GM19238 (cell line): Measurements from ENCODE around the gene FIS1.
"Not testable (repeated sequence)": the region's sequence is repeated elsewhere in the genome, so short reads cannot be mapped to it uniquely, and the experiment has no call there.

Source experiments
- DNase-seq: peaks from one replicate; pipeline ENCODE4 v3.0.0; 2011; ENCODE audit warnings: low spot score; ENCODE audit not compliant: insufficient read length

The FIS1 gene

DNA sequence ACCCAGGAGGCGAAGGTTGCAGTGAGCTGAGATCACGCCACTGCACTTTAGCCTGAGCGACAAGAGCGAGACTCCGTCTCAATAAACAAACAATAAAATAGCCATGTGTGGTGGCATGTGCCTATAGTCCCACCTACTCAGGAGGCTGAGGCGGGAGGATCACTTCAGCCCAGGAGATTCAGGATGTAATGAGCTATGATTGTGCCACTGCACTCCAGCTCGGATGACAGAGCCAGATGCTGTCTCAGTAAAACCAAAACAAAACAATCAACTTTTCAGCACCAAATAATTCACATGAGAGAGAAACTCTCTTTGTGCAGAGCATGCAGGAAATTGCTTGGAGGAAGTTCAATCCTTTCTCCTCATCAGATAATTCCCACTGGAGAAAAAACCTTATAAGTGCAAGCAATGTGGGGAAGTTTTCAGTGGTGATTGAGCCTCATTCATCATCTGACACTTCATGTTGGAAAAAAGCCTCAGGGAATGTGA, 13.4 kb upstream of the FIS1 start:
- no peak for DNase-seq

DNA sequence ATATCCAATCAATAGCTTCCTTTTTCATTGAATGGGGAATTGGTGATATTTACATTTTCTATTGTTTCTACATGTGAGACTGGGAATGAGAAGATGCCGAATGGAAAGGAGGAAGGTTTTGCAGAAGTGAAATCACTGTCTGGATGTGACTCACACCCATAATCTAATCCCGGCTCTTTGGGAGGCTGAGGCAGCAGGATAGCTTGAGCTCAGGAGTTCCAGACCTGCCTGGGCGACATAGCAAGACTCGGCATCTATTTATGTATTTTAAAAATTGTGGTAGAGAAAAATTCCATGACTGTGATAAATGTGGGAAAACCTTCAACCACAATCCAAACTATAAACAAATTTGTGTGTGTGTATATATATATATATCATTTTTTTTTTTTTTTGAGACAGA, 10.9 kb upstream of the FIS1 start:
- no peak for DNase-seq

DNA sequence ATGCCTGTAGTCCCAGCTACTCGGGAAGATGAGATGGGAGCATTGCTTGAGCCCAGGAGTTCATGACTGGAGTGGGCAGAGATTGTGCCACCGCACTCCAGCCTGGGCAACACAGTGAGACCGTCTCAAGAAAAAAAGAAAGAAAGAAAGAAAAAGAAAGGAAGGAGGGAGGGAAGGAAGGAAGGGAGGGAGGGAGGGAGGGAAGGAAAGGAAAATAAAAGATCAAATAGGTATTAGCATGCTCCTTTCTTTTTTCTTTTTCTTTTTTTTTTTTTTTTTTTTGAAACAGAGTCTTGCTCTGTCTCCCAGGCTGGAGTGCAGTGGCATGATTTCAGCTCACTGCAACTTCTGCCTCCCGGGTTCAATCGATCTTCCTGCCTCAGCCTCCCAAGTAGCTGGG, 8.3 kb upstream of the FIS1 start:
- not testable (repeated sequence) for DNase-seq

DNA sequence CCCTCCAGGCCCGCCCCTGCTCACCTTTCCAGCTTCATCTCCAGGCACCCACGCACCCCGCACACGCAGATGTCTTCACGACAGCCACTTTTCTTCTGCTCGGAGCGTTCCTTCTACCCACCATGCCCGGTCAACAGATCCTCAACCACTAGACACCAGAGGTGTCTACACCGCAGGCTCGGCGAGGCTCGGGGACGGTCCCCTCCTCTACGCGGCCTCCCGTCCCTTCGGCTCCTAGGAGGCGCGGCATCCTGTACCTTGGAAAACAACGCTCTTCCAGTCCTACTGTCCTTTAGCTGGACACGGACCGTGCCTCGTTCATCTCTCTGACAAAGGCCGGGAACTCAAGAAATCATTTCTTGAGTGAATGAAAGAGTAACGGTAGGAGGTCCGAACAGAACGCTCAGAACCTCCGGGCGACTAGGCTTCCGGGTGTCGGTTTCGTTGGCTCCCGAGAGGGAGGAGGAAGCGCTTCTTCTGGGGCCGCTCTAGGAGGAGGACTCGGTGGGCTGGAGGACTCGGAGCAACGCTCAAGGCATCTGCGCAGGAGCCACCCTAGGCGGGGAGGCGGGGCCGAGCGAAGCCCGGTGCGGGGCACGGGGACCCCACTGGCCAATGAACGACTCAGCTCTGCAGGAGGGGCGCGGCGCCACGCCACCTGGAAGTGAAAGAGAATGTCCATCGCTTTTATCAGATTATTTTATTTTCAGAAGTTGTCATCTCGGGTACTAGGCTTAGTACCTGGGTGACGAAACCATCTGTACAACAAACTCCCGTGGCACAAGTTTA, 7.2 kb upstream of the FIS1 start:
- DNase-seq: peak; percentile 94

GRCh38 chr7:101250324-101250723, 5.4 kb upstream of the FIS1 start:
- no peak for DNase-seq

DNA sequence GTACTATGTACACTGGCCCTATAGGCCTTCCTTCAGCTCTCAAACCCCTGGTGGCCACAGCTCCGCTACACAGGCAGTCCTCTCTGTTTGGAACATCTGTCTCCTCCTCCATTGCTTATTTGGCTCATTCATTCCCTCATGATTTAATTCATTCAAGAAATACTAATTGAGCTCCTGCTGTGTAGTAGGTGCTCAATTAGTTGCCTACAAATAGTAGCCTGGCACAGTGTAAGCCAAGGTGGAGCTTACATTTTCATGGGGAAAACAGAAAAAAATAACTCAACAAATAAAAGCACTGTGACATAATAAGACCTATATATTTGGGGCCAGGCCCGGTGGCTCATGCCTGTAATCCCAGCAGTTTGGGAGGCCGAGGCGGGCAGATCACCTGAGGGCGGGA, 3.4 kb upstream of the FIS1 start:
- no peak for DNase-seq

DNA sequence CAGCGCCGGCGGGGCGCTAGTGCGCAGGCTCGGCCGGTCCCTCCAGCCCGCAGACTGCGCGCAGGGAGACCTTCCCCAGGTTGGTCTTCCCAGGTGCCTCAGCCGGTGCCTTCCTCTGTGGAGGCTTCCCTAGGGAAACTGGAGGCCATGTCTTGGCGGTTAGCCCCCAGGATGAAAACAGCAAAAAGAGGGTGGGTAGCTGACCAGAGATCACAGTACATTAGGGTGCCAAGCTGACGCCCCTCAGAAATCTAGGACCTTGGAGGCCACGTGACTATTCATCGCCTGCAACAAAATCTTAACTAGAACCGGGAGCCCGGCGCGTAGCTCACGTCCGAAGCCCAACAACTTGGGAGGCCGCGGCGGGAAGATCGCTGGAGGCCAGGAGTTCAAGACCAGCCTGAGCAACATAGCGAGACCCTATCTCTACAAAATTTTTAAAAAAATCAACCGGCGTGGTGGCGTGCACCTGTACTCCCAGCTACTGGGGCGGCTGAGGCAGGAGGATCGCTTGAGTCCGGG, 327 bp upstream of the FIS1 start:
- DNase-seq: no peak

DNA sequence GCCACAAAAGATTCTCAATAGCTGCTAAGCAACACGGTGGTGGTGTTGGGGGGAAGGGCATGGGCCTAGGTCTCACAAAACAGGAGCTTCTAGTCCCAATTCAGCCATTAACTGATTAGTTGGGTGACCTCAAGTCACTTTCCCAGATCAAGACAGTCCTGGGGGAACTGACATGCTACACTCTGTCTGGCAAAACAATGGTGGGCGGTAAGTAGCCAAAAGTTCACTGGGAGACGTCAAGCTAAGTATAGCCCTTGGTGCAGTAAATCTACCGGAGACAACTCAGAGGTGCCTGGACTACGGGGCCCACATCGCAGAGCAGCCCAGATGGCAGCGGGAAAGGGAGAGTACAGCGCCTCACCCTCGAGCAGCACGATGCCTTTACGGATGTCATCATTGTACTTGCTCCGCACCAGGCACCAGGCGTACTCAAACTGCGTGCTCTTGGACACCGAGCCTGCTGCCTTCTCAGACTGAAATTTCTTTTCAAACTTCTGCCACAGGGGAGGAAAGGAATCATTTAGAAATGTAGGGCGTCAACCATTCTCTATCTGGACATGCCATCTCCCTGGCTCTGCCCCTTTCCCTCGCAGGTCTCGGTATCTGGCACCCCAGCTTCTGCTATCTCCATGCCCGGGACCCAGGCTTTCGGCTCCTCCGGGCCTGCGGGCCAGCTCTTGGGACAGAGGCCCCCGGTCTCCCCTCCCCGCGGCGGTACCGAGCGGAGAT, 1.1 kb downstream of the FIS1 start:
- DNase-seq: no peak

DNA sequence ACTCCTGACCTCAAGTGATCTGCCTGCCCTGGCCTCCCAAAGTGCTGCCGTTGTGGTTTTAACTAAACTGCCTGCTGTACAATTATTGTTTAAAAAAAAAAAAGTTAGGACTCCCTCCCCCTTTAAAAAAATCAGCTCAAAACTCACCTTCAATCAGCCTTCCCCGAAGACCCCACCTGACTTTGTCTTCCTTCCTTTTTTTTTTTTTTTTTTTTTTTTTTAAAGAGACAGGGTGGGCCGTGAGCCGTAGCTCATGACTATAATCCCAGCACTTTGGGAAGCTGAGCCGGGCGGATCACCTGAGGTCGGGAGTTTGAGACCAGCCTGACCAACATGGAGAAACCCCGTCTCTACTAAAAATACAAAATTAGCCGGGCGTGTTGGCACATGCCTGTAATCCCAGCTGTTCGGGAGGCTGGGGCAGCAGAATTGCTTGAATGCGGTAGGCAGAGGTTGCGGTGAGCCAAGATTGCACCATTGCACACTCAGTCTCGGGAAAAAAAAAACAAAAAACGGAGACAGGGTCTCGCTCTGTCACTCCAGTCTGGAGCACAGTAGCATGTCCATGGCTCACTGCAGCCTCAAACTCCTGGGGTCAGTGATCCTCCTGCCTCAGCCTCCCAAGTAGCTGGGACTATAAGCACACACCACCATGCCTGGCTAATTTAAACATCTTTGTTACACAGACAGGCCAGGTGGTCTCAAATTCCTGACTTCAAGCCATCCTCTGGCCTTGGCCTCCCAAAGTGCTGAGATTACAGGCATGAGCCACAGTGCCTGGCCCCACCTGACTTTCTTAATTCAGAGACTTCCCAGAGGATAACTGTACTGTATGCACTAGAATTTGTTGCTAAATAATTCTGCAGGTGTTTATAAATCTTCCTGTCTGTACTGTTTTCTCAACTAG, 3.2 kb downstream of the FIS1 start:
- no peak for DNase-seq

- no peak for DNase-seq
Measured at GRCh38 chr7:101241015-101241363, 3.9 kb downstream of the FIS1 start.

GRCh38 chr7:101240226-101241014, 4.5 kb downstream of the FIS1 start:
- DNase-seq: no peak

DNA sequence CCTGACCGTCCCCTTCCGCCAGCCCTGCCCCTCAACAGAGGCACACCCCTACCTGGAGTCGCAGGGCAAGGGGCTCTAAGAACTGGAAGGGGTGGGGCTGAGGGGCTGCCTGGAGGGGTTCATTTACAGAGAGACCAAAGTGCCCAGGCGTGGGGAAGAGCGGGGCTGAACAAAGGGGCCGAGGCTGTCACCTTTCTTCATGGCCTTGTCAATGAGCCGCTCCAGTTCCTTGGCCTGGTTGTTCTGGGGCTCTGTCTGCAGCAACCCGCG, 5.0 kb downstream of the FIS1 start:
- DNase-seq: no peak

GRCh38 chr7:101239191-101239950, 5.5 kb downstream of the FIS1 start:
- no peak for DNase-seq

- no peak for DNase-seq
Measured at GRCh38 chr7:101238226-101239182, 6.4 kb downstream of the FIS1 start.

DNA sequence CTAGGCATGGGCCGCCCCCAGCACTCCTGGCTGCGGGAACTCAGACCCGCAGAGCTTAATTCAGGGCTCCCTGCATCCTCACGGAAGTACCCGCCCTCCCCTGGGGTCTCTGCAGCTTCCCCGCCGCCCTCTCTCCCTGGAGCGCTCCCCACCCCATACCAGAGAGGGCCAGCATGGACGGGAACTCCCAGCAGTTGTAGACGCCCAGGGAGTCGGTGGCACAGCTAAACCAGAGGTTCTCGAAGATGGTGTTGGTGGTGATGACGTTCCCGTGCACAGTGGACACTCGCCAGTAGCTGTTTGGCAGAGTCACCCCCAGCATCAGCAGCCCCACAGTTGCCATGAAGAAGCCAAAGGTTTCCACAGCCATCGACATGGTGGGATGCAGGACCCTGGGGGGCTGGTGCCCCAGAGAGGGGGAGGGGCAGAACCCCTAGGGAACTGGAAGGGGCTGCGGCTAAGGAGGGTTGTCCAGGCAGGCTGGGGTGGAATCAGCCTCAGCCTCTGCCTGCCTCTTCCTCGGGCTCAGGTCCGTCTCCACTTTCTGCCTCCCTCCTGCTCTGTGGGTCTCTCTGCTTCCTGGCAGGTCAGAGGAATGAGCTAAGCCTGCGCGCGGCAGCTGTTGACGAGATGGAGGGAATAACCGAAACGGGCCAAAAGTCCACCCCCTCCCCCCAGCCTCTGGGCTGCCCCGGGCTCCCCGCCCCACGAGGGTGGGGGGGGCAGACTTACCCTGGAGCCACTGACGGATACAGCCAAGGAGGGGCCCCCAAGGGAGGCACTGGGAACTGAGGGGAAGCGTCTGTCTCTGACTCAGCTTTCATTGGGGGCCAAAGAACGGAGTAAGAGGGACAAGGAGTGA, 7.4 kb downstream of the FIS1 start, which contains the start of gene CLDN15:
Gene CLDN15, minus strand, starts transcription at position 597 of the 862 bp plus-strand sequence. Its CDS starts 221 bp downstream, at position 376.
- no peak for DNase-seq

- DNase-seq: no peak
Measured at GRCh38 chr7:101236292-101236835, 8.5 kb downstream of the FIS1 start.

- no peak for DNase-seq
Measured at GRCh38 chr7:101235522-101235921, 9.4 kb downstream of the FIS1 start.

DNA sequence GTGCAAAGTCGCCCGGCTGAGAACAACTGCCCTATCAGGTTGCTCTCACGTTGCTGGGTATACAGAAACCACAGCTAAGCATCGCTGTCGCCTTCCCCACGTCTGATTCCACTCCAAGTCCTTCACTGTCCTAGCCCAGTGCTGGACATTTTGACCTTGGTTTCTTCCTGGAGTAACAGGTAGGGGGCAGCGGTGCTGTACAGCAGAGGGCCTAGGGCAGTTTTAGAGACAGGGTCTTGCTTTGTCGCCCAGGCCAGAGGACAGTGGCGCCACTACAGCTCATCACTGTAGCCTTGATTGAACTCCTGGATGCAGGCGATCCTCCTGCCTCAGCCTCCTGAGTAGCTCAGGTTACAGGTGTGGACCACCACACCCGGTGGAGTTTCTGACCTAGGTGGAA, 9.8 kb downstream of the FIS1 start:
- no peak for DNase-seq
